ENCODE data around the gene SPIN3.
"Not testable (repeated sequence)": the region's sequence is repeated elsewhere in the genome, so short reads cannot be mapped to it uniquely, and the experiment has no call there.

The SPIN3 gene

GRCh38 chrX:56995271-56995994 lies at the start of gene SPIN3:
Gene SPIN3 (minus strand): TSS chrX:56995541. CDS start chrX:56994947, 594 bp downstream.
- Mint-ChIP-seq H3K4me1 (ENCODE audit: low read depth) (peaks cover 30% of the 10 kb centered on the region), H3K36me3 (ENCODE audit: low read depth) (peaks cover 22% of the 10 kb centered on the region)

GRCh38 chrX:57044245-57044644 lies 48.9 kb upstream of the SPIN3 start:
- no peak overlapping the region for H3K27ac Mint-ChIP-seq
- H3K9me3 Mint-ChIP-seq = no peaks in the 10 kb centered on the region
- H3K4me3 Mint-ChIP-seq = no peak overlapping the region
- no peaks in the 10 kb centered on the region for H3K36me3 Mint-ChIP-seq (ENCODE audit: low read depth)
- no peak for DNase-seq (ENCODE audit: low spot score)
- H3K27me3 Mint-ChIP-seq (ENCODE audit: low read depth) = no peaks in the 10 kb centered on the region
- no peaks in the 10 kb centered on the region for H3K4me1 Mint-ChIP-seq (ENCODE audit: low read depth)

More at GRCh38 chrX:56995271-56995994, at the start of gene SPIN3:
- Mint-ChIP-seq H3K27me3 (ENCODE audit: low read depth) (no peaks in the 10 kb centered on the region), H3K4me3 (peak within 1 kb of the TSS; percentile 96), H3K27ac (peak within 1 kb of the TSS; percentile 88), H3K9me3 (no peaks in the 10 kb centered on the region)
- DNase-seq (ENCODE audit: low spot score) = peak; percentile 60

- not testable (repeated sequence) for H3K4me3 Mint-ChIP-seq; H3K27me3 Mint-ChIP-seq (ENCODE audit: low read depth); H3K4me1 Mint-ChIP-seq (ENCODE audit: low read depth); H3K36me3 Mint-ChIP-seq (ENCODE audit: low read depth); H3K27ac Mint-ChIP-seq; H3K9me3 Mint-ChIP-seq; DNase-seq (ENCODE audit: low spot score)
Measured at GRCh38 chrX:57037265-57037664, 41.9 kb upstream of the SPIN3 start.

GRCh38 chrX:56994375-56995270 lies 718 bp downstream of the SPIN3 start:
- H3K27me3 Mint-ChIP-seq (ENCODE audit: low read depth) = no peaks in the 10 kb centered on the region
- no peaks in the 10 kb centered on the region for H3K9me3 Mint-ChIP-seq
- no peak for DNase-seq (ENCODE audit: low spot score)
- peaks cover 30% of the 10 kb centered on the region for H3K4me1 Mint-ChIP-seq (ENCODE audit: low read depth)
- H3K27ac Mint-ChIP-seq = peak overlapping the region; percentile 49
- peak overlapping the region; percentile 96 for H3K4me3 Mint-ChIP-seq
- peaks cover 22% of the 10 kb centered on the region for H3K36me3 Mint-ChIP-seq (ENCODE audit: low read depth)

- H3K4me1 Mint-ChIP-seq (ENCODE audit: low read depth) = peaks cover 23% of the 10 kb centered on the region
- no peaks in the 10 kb centered on the region for H3K9me3 Mint-ChIP-seq
- no peak overlapping the region for H3K4me3 Mint-ChIP-seq
- peaks cover 31% of the 10 kb centered on the region for H3K36me3 Mint-ChIP-seq (ENCODE audit: low read depth)
- no peak for DNase-seq (ENCODE audit: low spot score)
- no peaks in the 10 kb centered on the region for H3K27me3 Mint-ChIP-seq (ENCODE audit: low read depth)
- no peak overlapping the region for H3K27ac Mint-ChIP-seq
Measured at GRCh38 chrX:56987741-56988140, 7.6 kb downstream of the SPIN3 start.

- DNase-seq (ENCODE audit: low spot score) = no peak
- H3K36me3 Mint-ChIP-seq (ENCODE audit: low read depth) = peaks cover 23% of the 10 kb centered on the region
- no peaks in the 10 kb centered on the region for H3K27me3 Mint-ChIP-seq (ENCODE audit: low read depth)
- no peak overlapping the region for H3K27ac Mint-ChIP-seq
- H3K4me1 Mint-ChIP-seq (ENCODE audit: low read depth) = peaks cover 15% of the 10 kb centered on the region
- no peaks in the 10 kb centered on the region for H3K9me3 Mint-ChIP-seq
- H3K4me3 Mint-ChIP-seq = no peak overlapping the region
Measured at GRCh38 chrX:56986138-56986537, 9.2 kb downstream of the SPIN3 start.

- H3K27me3 Mint-ChIP-seq (ENCODE audit: low read depth) = no peaks in the 10 kb centered on the region
- H3K36me3 Mint-ChIP-seq (ENCODE audit: low read depth) = peaks cover 2% of the 10 kb centered on the region
- DNase-seq (ENCODE audit: low spot score) = peak; percentile 5
- no peaks in the 10 kb centered on the region for H3K9me3 Mint-ChIP-seq
- H3K27ac Mint-ChIP-seq = no peak overlapping the region
- peaks cover 1% of the 10 kb centered on the region for H3K4me1 Mint-ChIP-seq (ENCODE audit: low read depth)
- H3K4me3 Mint-ChIP-seq = no peak overlapping the region
Measured at GRCh38 chrX:56978172-56978571, 17.2 kb downstream of the SPIN3 start.

GRCh38 chrX:56975611-56976010 lies 19.7 kb downstream of the SPIN3 start:
- H3K27ac Mint-ChIP-seq = no peak overlapping the region
- H3K4me3 Mint-ChIP-seq = no peak overlapping the region
- H3K27me3 Mint-ChIP-seq (ENCODE audit: low read depth) = no peaks in the 10 kb centered on the region
- H3K36me3 Mint-ChIP-seq (ENCODE audit: low read depth) = no peaks in the 10 kb centered on the region
- DNase-seq (ENCODE audit: low spot score) = no peak
- peaks cover 1% of the 10 kb centered on the region for H3K4me1 Mint-ChIP-seq (ENCODE audit: low read depth)
- no peaks in the 10 kb centered on the region for H3K9me3 Mint-ChIP-seq

GRCh38 chrX:56974408-56974807 lies 20.9 kb downstream of the SPIN3 start:
- no peak overlapping the region for H3K27ac Mint-ChIP-seq
- H3K4me3 Mint-ChIP-seq = no peak overlapping the region
- no peaks in the 10 kb centered on the region for H3K36me3 Mint-ChIP-seq (ENCODE audit: low read depth)
- H3K4me1 Mint-ChIP-seq (ENCODE audit: low read depth) = peaks cover 1% of the 10 kb centered on the region
- H3K27me3 Mint-ChIP-seq (ENCODE audit: low read depth) = no peaks in the 10 kb centered on the region
- no peak for DNase-seq (ENCODE audit: low spot score)
- no peaks in the 10 kb centered on the region for H3K9me3 Mint-ChIP-seq

- no peak for DNase-seq (ENCODE audit: low spot score)
- Mint-ChIP-seq H3K4me3 (no peak overlapping the region), H3K27ac (no peak overlapping the region), H3K9me3 (no peaks in the 10 kb centered on the region), H3K36me3 (ENCODE audit: low read depth) (peaks cover 5% of the 10 kb centered on the region), H3K4me1 (ENCODE audit: low read depth) (no peaks in the 10 kb centered on the region), H3K27me3 (ENCODE audit: low read depth) (no peaks in the 10 kb centered on the region)
Measured at GRCh38 chrX:56969559-56969958, 25.8 kb downstream of the SPIN3 start.

GRCh38 chrX:56968980-56969379 lies 26.4 kb downstream of the SPIN3 start:
- Mint-ChIP-seq H3K27me3 (ENCODE audit: low read depth) (no peaks in the 10 kb centered on the region), H3K4me1 (ENCODE audit: low read depth) (no peaks in the 10 kb centered on the region), H3K9me3 (no peaks in the 10 kb centered on the region), H3K27ac (no peak overlapping the region), H3K4me3 (no peak overlapping the region), H3K36me3 (ENCODE audit: low read depth) (peaks cover 6% of the 10 kb centered on the region)
- no peak for DNase-seq (ENCODE audit: low spot score)

GRCh38 chrX:56963377-56963776 lies 32.0 kb downstream of the SPIN3 start:
- H3K36me3 Mint-ChIP-seq (ENCODE audit: low read depth) = peaks cover 10% of the 10 kb centered on the region
- DNase-seq (ENCODE audit: low spot score) = no peak
- no peaks in the 10 kb centered on the region for H3K9me3 Mint-ChIP-seq
- H3K4me1 Mint-ChIP-seq (ENCODE audit: low read depth) = peaks cover 4% of the 10 kb centered on the region
- H3K27me3 Mint-ChIP-seq (ENCODE audit: low read depth) = no peaks in the 10 kb centered on the region
- no peak overlapping the region for H3K27ac Mint-ChIP-seq
- H3K4me3 Mint-ChIP-seq = no peak overlapping the region

GRCh38 chrX:56947699-56948098 lies 47.6 kb downstream of the SPIN3 start:
- Mint-ChIP-seq H3K9me3 (peaks cover 18% of the 10 kb centered on the region), H3K4me3 (no peak overlapping the region), H3K27ac (no peak overlapping the region), H3K36me3 (ENCODE audit: low read depth) (no peaks in the 10 kb centered on the region), H3K27me3 (ENCODE audit: low read depth) (no peaks in the 10 kb centered on the region), H3K4me1 (ENCODE audit: low read depth) (no peaks in the 10 kb centered on the region)
- no peak for DNase-seq (ENCODE audit: low spot score)

GRCh38 chrX:56946201-56946600 lies 49.1 kb downstream of the SPIN3 start:
- H3K27me3 Mint-ChIP-seq (ENCODE audit: low read depth); H3K27ac Mint-ChIP-seq; DNase-seq (ENCODE audit: low spot score); H3K36me3 Mint-ChIP-seq (ENCODE audit: low read depth); H3K4me3 Mint-ChIP-seq; H3K4me1 Mint-ChIP-seq (ENCODE audit: low read depth): not testable (repeated sequence)
- peaks cover 16% of the 10 kb centered on the region for H3K9me3 Mint-ChIP-seq

Measured in T-helper 2 cell treated with Interferon-gamma antibody and Interleukin-4, amounts not matched to agents 5 μg/mL and 100 μg/mL, for 36 hours (primary cell).